Naive B cell (primary cell): ENCODE data around the gene CCM2L. TPM values are rescaled to one million over a fixed set of nuclear protein-coding genes. Genes with fewer than 3 reads are reported as not detected.

Experiments
- ATAC-seq, 2 donors: fragments of 150-1000 bp; cut with Tn5 transposase; 2 replicates each; pipeline ENCODE4 v1.10.0; 2021; ENCODE audit warnings: low read depth in 2 of 2, mild to moderate bottlenecking in 2 of 2, moderate library complexity in 2 of 2
- DNase-seq: peaks from one replicate; pipeline ENCODE4 v3.0.0; 2022
- H3K27ac Mint-ChIP-seq, 6 donors: one replicate each; pipeline ENCODE4 v1.8.0; 2020 to 2022; ENCODE audit warnings: mild to moderate bottlenecking in 6 of 6, mixed read lengths in 6 of 6, moderate library complexity in 5 of 6, inconsistent platforms in 2 of 6
- H3K27me3 Mint-ChIP-seq, 3 donors: one replicate each; pipeline ENCODE4 v1.8.0; 2021 to 2022; ENCODE audit warnings: mixed read lengths in 3 of 3, mild to moderate bottlenecking in 1 of 3
- H3K36me3 Mint-ChIP-seq, 2 donors: one replicate each; pipeline ENCODE4 v1.8.0; 2020 to 2022; ENCODE audit warnings: mixed read lengths in 2 of 2, inconsistent platforms in 1 of 2, mild to moderate bottlenecking in 1 of 2
- H3K4me1 Mint-ChIP-seq, 3 donors: one replicate each; pipeline ENCODE4 v1.8.0; 2020 to 2022; ENCODE audit warnings: mixed read lengths in 3 of 3, inconsistent platforms in 1 of 3, mild to moderate bottlenecking in 1 of 3, moderate library complexity in 1 of 3
- H3K4me3 Mint-ChIP-seq, 8 donors: one replicate each; pipeline ENCODE4 v1.8.0; 2020 to 2022; ENCODE audit warnings: mild to moderate bottlenecking in 8 of 8, mixed read lengths in 8 of 8, moderate library complexity in 8 of 8, inconsistent platforms in 2 of 8
- H3K9me3 Mint-ChIP-seq, 7 donors: one replicate each; pipeline ENCODE4 v1.8.0; 2020 to 2022; ENCODE audit warnings: mixed read lengths in 7 of 7, mild to moderate bottlenecking in 5 of 7, inconsistent platforms in 2 of 7, moderate library complexity in 1 of 7
- polyA plus RNA-seq, 6 donors: library from polyadenylated mRNA; unstranded; fragments of 300-500 nt; fragmentation: Illumina TruSeq; gene quantifications; one replicate each; pipeline ENCODE4 v1.2.3, GENCODE V29; 2021; ENCODE audit warnings: low read depth in 6 of 6

Gene CCM2L
- polyA plus RNA-seq, 6 donors from 2014 or later = not detected

DNA sequence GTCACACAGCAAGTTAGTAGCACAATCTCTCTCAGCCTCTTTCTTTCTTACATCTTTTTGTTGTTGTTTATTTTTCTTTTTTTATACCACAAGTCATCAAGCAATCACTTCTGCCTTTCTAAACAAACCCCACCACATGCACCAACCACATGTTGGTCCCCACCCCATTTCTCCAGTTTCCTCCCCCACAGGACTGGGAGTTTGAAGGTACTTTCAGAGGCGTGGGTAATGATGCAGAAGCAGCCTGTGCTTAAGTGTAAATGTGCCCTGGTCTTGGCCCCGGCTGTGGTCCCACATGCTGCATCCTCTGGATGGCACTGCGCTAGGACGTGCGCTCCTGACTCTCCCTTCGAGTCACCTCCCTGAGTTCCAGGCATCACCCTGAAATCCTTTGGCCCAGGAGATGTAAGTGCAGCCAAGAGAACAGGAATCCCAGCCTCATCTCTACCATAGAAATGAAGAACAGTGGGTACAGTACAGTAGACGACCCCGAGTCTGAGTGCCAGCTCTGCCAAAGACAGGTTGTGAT, 47.5 kb downstream of the CCM2L start:
- no peak for DNase-seq
- H3K36me3 Mint-ChIP-seq = no peaks in the 10 kb centered on the region
- H3K27me3 Mint-ChIP-seq = no peaks in the 10 kb centered on the region
- H3K27ac Mint-ChIP-seq = peak overlapping the region in 4 of 6 donors; percentile 27 to 76 (median 46)
- peaks cover 20 to 50% (median 39%) of the 10 kb centered on the region in 3 donors for H3K4me1 Mint-ChIP-seq
- H3K9me3 Mint-ChIP-seq = no peaks in the 10 kb centered on the region
- peak overlapping the region in 1 of 8 donors; percentile 9 for H3K4me3 Mint-ChIP-seq
- no peak for ATAC-seq

DNA sequence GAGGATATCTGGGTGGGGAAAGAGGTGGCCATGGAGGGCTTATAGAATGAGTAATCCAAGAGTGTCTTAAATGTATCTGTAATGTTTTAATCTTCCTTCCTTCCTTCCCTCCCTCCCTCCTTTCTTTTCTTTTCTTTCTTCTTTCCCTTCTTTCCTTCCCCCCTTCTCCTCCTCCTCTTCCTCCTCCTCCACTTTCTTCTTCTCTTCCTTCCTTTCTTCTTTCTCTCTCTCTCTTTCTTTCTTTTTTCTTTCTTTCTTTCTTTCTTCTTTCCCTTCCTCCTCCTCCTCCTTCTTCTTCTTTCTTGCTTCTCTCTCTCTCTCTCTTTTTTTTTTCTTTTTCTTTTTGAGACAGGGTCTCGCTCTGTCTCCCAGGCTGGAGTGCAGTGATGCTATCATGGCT, 49.0 kb downstream of the CCM2L start:
- Mint-ChIP-seq H3K4me3 (peak overlapping the region in 1 of 8 donors; percentile 17), H3K27me3 (no peaks in the 10 kb centered on the region), H3K9me3 (no peaks in the 10 kb centered on the region), H3K36me3 (no peaks in the 10 kb centered on the region), H3K27ac (peak overlapping the region in 2 of 6 donors; percentile 34 to 84), H3K4me1 (peaks cover 15 to 52% (median 29%) of the 10 kb centered on the region in 3 donors)
- ATAC-seq = no peak
- no peak for DNase-seq

DNA sequence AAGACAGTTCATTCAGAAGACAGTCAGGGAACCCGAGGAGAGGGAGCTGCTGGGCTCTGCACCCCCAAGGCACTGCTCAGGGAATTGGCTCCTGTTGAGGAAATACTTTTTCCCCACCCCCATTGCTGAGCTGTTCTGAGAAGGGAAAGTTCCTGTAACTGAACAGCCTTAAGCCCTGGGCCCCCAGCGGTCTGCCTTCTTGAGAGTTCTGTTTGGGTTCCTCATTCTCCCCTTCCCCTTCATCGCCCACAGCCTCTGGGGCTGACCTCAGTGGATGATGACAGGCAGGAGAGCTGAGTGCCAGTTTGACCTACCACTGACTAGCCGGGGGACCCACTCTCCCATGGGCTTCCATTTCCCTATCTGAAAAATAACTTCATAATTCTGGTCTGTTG, 52.5 kb downstream of the CCM2L start:
- peak overlapping the region in 2 of 6 donors; percentile 57 to 65 for H3K27ac Mint-ChIP-seq
- peaks cover 0 to 11% of the 10 kb centered on the region in 2 donors for H3K36me3 Mint-ChIP-seq
- DNase-seq (peak; percentile 15), ATAC-seq (peak; percentile 60 to 68)
- H3K9me3 Mint-ChIP-seq = peaks cover 0 to 8% (median 0%) of the 10 kb centered on the region in 7 donors
- H3K4me3 Mint-ChIP-seq = peak overlapping the region in 1 of 8 donors; percentile 45
- no peaks in the 10 kb centered on the region for H3K27me3 Mint-ChIP-seq
- H3K4me1 Mint-ChIP-seq = peaks cover 20 to 43% (median 26%) of the 10 kb centered on the region in 3 donors

DNA sequence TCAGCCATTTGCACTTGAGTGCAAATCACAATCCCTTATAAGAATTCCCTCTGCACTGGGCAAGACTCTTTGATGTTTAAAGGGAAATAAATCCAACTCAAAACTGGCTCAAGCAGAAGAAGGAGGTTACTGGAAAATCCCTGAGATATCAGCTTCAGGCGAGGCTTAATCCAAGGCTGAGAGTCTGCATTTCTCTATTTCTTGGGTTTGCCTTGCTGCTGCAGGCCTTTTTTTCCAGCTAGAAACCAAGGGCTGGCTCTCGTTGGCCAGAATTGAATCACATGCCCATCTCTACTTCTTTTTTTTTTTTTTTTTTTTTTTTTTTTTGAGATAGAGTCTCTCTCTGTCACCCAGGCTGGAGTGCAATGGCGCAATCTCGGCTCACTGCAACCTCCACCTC, 53.5 kb downstream of the CCM2L start:
- no peak for ATAC-seq
- no peak for DNase-seq
- H3K27me3 Mint-ChIP-seq = no peaks in the 10 kb centered on the region
- peaks cover 19 to 39% (median 26%) of the 10 kb centered on the region in 3 donors for H3K4me1 Mint-ChIP-seq
- no peak overlapping the region for H3K27ac Mint-ChIP-seq
- peaks cover 0 to 11% of the 10 kb centered on the region in 2 donors for H3K36me3 Mint-ChIP-seq
- H3K4me3 Mint-ChIP-seq = no peak overlapping the region
- peaks cover 0 to 8% (median 0%) of the 10 kb centered on the region in 7 donors for H3K9me3 Mint-ChIP-seq

DNA sequence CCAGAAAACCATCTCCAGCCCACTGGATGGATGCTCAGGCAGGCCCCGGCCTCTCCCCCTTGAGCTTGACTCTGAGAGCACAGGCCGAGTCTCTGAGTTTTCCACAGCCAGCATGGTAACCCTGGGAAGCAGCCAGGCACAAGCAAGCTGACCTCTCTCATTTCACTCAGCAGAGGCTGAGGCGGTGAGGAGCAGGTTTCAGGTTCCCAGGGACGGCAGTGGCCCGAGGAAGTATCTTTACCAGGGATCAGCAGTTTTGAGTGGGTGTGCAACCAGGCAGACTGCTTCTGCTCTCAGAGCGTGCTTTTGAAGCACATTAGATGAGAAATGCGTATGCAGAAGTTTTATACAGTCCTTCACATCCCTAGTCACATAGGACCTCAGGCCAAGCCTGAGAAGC, 54.4 kb downstream of the CCM2L start:
- peak overlapping the region in 1 of 8 donors; percentile 22 for H3K4me3 Mint-ChIP-seq
- H3K27me3 Mint-ChIP-seq = no peaks in the 10 kb centered on the region
- ATAC-seq = no peak
- peak overlapping the region in 1 of 6 donors; percentile 24 for H3K27ac Mint-ChIP-seq
- H3K4me1 Mint-ChIP-seq = peaks cover 25 to 35% (median 26%) of the 10 kb centered on the region in 3 donors
- H3K9me3 Mint-ChIP-seq = peaks cover 0 to 8% (median 0%) of the 10 kb centered on the region in 7 donors
- H3K36me3 Mint-ChIP-seq = peaks cover 0 to 11% of the 10 kb centered on the region in 2 donors
- no peak for DNase-seq

DNA sequence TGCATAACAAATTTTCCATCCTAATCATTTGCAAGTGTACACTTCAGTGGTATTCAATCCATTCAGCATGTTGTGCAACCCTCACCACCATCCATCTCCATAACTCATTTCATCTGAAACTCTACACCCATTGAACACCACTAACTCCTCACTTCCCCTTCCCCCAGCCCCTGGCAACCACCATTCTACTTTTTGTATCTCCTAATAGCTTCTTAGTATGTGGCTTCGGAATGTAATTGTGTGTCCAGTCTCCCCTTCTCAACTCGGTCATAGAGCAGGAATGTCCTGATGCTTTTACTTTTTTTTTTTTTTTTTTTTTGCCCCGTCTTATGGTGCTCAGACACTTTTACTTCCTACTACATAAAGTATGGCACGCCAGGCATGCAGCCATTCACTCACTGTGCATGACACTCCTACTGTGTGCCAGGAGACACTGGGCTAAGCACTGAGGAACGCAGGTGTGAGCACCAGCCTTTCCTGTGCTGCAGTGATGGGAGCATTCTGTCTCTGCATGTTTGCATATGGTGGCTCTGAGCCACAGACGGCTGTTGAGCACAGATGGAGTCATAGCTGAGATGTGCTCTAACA, 57.1 kb downstream of the CCM2L start:
- peaks cover 0 to 11% of the 10 kb centered on the region in 2 donors for H3K36me3 Mint-ChIP-seq
- H3K4me3 Mint-ChIP-seq = no peak overlapping the region
- no peaks in the 10 kb centered on the region for H3K27me3 Mint-ChIP-seq
- H3K27ac Mint-ChIP-seq = peak overlapping the region in 1 of 6 donors; percentile 28
- peaks cover 29 to 45% (median 35%) of the 10 kb centered on the region in 3 donors for H3K4me1 Mint-ChIP-seq
- ATAC-seq (no peak), DNase-seq (no peak)
- H3K9me3 Mint-ChIP-seq = peaks cover 0 to 8% (median 0%) of the 10 kb centered on the region in 7 donors

DNA sequence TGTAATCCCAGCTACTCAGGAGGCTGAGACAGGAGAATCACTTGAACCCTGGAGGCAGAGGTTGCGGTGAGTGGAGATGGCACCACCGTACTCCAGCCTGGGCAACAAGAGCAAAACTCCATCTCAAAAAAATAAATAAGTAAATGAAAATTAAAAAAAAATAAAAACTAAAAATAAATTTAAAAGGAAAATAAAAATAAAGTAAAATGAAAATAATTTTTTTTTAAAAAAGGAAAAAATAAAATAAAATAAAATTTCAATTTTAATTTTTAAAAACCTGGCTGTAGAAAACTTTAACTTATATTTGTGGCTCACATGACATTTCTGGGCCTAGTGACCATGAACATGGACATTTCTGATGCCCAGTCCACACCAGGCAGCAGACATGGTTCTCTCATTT, 57.9 kb downstream of the CCM2L start:
- H3K9me3 Mint-ChIP-seq = peaks cover 0 to 8% (median 0%) of the 10 kb centered on the region in 7 donors
- peaks cover 26 to 36% (median 27%) of the 10 kb centered on the region in 3 donors for H3K4me1 Mint-ChIP-seq
- no peak overlapping the region for H3K27ac Mint-ChIP-seq
- no peaks in the 10 kb centered on the region for H3K27me3 Mint-ChIP-seq
- DNase-seq (no peak), ATAC-seq (no peak)
- peaks cover 0 to 11% of the 10 kb centered on the region in 2 donors for H3K36me3 Mint-ChIP-seq
- H3K4me3 Mint-ChIP-seq = no peak overlapping the region

DNA sequence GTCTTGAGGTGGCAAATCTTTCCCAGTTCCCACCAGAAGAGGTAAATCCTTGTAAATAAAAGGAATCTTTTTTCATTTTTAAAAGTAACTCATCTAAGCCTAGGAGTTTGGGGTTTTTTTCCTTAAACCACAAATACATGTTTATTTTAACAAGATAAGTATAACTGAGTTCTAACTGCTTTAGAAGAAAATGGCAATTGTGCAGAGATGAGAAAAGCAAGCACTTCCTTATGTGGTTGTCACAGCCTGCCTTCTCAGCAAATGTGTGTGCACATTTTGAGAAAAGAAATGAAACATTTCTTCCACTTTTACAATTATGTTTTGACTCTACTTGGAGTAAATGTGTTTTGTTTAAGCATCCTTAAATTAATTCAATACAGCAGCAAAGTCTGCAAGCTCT, 59.5 kb downstream of the CCM2L start:
- H3K36me3 Mint-ChIP-seq = peaks cover 0 to 11% of the 10 kb centered on the region in 2 donors
- peaks cover 26 to 33% (median 27%) of the 10 kb centered on the region in 3 donors for H3K4me1 Mint-ChIP-seq
- ATAC-seq (no peak), DNase-seq (no peak)
- no peaks in the 10 kb centered on the region for H3K27me3 Mint-ChIP-seq
- H3K27ac Mint-ChIP-seq = peak overlapping the region in 1 of 6 donors; percentile 56
- H3K4me3 Mint-ChIP-seq = no peak overlapping the region
- H3K9me3 Mint-ChIP-seq = peaks cover 0 to 8% (median 0%) of the 10 kb centered on the region in 7 donors

DNA sequence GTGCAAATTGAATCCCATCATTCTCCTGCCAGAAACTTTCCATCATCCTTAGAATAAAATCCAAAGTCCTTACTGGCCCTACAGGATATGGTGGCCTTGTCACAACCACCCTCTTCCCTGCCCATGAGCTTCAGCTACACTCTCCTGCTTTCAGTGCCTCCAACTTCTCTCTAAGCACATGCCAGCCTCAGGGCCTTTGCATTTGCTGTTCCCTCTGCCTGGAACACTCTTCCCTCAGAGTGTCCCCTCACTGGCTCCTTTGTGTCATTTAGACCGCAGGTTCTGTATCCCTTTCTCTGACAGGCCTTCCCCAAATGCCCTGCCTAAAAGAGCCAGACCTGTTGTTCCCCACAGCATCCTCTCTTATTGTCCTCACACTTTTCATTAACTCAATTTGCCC, 60.0 kb downstream of the CCM2L start:
- Mint-ChIP-seq H3K9me3 (peaks cover 0 to 8% (median 0%) of the 10 kb centered on the region in 7 donors), H3K27me3 (no peaks in the 10 kb centered on the region), H3K4me3 (peak overlapping the region in 1 of 8 donors; percentile 38), H3K27ac (peak overlapping the region in 3 of 6 donors; percentile 85 to 93 (median 88)), H3K4me1 (peaks cover 26 to 33% (median 27%) of the 10 kb centered on the region in 3 donors), H3K36me3 (peaks cover 0 to 12% of the 10 kb centered on the region in 2 donors)
- ATAC-seq (no peak), DNase-seq (no peak)

DNA sequence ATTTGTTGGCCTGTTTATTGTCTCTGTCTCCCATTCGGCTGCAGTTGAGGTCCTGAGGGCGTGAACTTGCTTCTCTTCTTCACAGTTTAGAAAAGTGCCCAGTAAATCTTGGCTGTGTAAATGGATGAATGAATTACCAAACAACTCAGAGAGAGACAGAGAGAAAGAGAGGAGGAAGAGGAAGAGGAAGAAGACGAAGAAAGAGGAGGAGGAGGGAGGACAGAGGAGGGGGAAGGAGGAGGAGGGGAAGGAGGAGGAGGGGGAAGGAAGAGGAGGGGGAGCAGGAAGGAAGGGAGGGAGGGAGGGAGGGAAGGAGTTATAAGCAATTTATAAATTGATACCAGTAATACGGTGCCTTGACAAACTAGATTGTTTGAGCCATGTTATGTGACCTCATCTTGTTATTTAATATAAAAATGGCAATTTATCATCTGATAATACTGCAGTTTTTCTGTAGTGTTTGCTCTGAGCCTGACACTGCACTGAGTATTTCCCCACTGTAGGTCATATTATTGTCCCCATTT, 60.5 kb downstream of the CCM2L start:
- no peak for DNase-seq
- Mint-ChIP-seq H3K9me3 (peaks cover 0 to 8% (median 0%) of the 10 kb centered on the region in 7 donors), H3K4me3 (peak overlapping the region in 1 of 8 donors; percentile 49), H3K36me3 (peaks cover 0 to 17% of the 10 kb centered on the region in 2 donors), H3K4me1 (peaks cover 26 to 33% (median 27%) of the 10 kb centered on the region in 3 donors), H3K27me3 (no peaks in the 10 kb centered on the region), H3K27ac (peak overlapping the region in 2 of 6 donors; percentile 85 to 93)
- ATAC-seq = no peak

DNA sequence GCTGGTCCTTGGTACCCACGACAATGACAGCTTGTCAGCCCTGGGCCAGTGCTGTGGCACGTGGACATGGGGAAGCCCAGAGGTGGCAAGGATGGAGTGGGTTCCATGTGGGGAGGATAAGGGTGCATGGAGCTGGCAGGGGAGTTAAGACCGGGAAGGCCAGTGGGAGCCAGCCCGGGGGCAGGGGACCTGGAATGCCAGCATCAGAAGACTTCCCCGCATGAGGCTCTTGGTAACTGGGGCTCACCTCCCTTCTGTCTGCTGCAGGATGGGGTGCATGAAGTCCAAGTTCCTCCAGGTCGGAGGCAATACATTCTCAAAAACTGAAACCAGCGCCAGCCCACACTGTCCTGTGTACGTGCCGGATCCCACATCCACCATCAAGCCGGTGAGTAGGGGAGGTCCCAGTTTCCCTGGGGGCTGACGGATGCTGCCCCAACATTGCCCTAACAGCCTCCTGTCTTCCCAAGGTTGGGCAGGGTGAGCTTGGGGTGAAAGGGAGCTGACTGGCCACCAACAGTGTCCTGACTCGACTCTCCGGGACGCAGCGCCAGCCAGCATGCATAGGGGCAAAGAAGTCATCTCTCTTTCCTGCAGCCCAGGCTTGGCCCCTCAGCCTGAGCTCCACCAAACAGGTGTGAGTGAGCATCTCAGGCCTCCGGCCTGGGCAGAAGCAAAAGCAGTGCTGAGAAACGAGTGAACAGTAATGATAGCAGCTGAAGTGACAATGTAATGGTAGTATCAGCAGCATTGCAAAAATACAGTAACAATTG, 61.3 kb downstream of the CCM2L start:
- peak overlapping the region in 2 of 6 donors; percentile 21 to 54 for H3K27ac Mint-ChIP-seq
- ATAC-seq (no peak), DNase-seq (no peak)
- peaks cover 0 to 24% of the 10 kb centered on the region in 2 donors for H3K36me3 Mint-ChIP-seq
- H3K4me3 Mint-ChIP-seq = no peak overlapping the region
- peaks cover 26 to 33% (median 27%) of the 10 kb centered on the region in 3 donors for H3K4me1 Mint-ChIP-seq
- H3K27me3 Mint-ChIP-seq = no peaks in the 10 kb centered on the region
- peaks cover 0 to 8% (median 0%) of the 10 kb centered on the region in 7 donors for H3K9me3 Mint-ChIP-seq

DNA sequence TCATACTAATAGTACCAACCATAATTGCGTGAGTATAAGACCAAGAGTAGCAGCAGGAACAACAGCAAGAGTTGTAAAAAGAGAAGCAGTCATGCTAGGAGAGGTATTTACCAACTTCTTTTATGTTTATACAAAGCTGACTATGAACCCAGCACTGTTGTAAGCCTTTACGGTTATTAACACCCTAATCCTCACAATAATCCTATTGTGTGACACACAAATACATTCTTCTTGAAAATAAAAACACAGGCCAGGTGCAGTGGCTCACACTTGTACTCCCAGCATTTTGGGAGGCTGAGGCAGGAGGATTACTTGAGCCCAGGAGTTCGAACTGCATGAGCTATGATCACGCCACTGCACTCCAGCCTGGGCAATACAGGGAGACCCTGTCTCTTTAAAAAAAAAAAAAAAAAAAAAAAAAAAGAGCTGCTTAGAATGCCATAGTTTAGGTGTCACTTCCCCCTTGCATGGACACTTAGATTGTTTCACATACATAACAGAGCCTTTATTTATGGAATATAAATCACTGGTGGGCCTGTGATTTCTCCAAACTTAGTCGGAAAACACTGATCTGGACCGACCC, 62.0 kb downstream of the CCM2L start:
- peaks cover 0 to 21% of the 10 kb centered on the region in 2 donors for H3K36me3 Mint-ChIP-seq
- H3K27ac Mint-ChIP-seq = peak overlapping the region in 1 of 6 donors; percentile 54
- H3K4me1 Mint-ChIP-seq = peaks cover 21 to 30% (median 24%) of the 10 kb centered on the region in 3 donors
- H3K9me3 Mint-ChIP-seq = peaks cover 0 to 2% (median 0%) of the 10 kb centered on the region in 7 donors
- DNase-seq = no peak
- ATAC-seq = no peak
- H3K27me3 Mint-ChIP-seq = no peaks in the 10 kb centered on the region
- H3K4me3 Mint-ChIP-seq = no peak overlapping the region

DNA sequence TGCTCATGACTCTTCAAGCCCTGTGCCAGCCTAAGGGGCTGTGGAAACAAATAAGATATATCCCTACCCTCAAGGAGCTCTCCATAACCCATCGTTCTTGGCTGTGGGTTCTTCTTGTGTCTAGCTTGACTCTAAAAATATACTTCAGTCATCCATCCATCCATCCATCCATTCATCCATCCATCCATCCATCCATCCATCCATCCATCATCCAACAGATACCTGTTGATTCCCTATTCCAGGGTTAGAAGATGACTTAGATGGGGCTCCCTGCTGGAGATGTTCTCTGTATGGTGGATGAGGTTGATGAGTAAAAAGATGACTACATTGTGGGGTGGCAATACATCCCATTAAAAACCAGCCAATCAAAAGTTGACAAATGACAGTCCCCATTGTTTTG, 65.3 kb downstream of the CCM2L start:
- ATAC-seq (no peak), DNase-seq (no peak)
- Mint-ChIP-seq H3K36me3 (peaks cover 0 to 21% of the 10 kb centered on the region in 2 donors), H3K4me1 (peaks cover 7 to 15% (median 8%) of the 10 kb centered on the region in 3 donors), H3K27me3 (no peaks in the 10 kb centered on the region), H3K4me3 (no peak overlapping the region), H3K9me3 (no peaks in the 10 kb centered on the region), H3K27ac (no peak overlapping the region)
